CD14-positive monocyte (primary cell): ENCODE measurements around the gene TMEM248. TPM values are rescaled to one million over a fixed set of nuclear protein-coding genes. Genes with fewer than 3 reads are reported as not detected.
"Not testable (repeated sequence)": the region's sequence is repeated elsewhere in the genome, so short reads cannot be mapped to it uniquely, and the experiment has no call there.

ENCODE experiments used
- DNase-seq, 3 donors: peaks; one replicate each; pipeline ENCODE4 v3.0.0-alpha.2; 2011 to 2022
- H2AFZ ChIP-seq: 2 replicates; pipeline ENCODE4 v1.6.0; 2012; ENCODE audit warnings: mild to moderate bottlenecking, low read depth, low read length, inconsistent platforms; ENCODE audit not compliant: insufficient read depth, poor library complexity, severe bottlenecking
- H3K27ac ChIP-seq, 2 donors: 1 replicate in 1 of 2; 2 replicates in 1 of 2; pipeline ENCODE4 v1.5.1; 2012 to 2013; ENCODE audit warnings: low read length in 2 of 2, control low read depth in 1 of 2, inconsistent platforms in 1 of 2, low read depth in 1 of 2, mild to moderate bottlenecking in 1 of 2
- H3K27me3 ChIP-seq, 2 donors: one replicate each; pipeline versions ENCODE4 v1.6.0 to v1.6.1; 2011 to 2013; ENCODE audit warnings: low read length in 2 of 2; ENCODE audit not compliant: control insufficient read depth in 2 of 2, insufficient read depth in 2 of 2
- H3K36me3 ChIP-seq, 2 donors: replicated peaks in 1 of 2; 1 replicate in 1 of 2; 2 replicates in 1 of 2; pipeline versions ENCODE4 v1.5.1 to v1.6.1; 2012 to 2013; ENCODE audit warnings: low read length in 2 of 2, control low read depth in 1 of 2, inconsistent platforms in 1 of 2, mild to moderate bottlenecking in 1 of 2; ENCODE audit not compliant: insufficient read depth in 2 of 2, control insufficient read depth in 1 of 2
- H3K4me1 ChIP-seq, 2 donors: 1 replicate in 1 of 2; 2 replicates in 1 of 2; pipeline versions ENCODE4 v1.5.1 to v1.6.1; 2012 to 2013; ENCODE audit warnings: low read length in 2 of 2, control low read depth in 1 of 2, inconsistent platforms in 1 of 2, mild to moderate bottlenecking in 1 of 2, moderate library complexity in 1 of 2; ENCODE audit not compliant: insufficient read depth in 2 of 2, control insufficient read depth in 1 of 2
- H3K4me2 ChIP-seq: replicated peaks from 2 replicates; pipeline ENCODE3; 2012; ENCODE audit warnings: low read length, moderate library complexity, mild to moderate bottlenecking; ENCODE audit not compliant: poor library complexity, severe bottlenecking; ENCODE audit errors: extremely low read depth
- H3K4me3 ChIP-seq, 3 experiments: fragments of 200-600 bp in 1 of 3; sonication (generic) in 1 of 3; replicated peaks in 1 of 3; 1 replicate in 2 of 3; 2 replicates in 1 of 3; pipeline ENCODE4 v1.5.1; 2011 to 2013; ENCODE audit warnings: low read length in 3 of 3, mild to moderate bottlenecking in 3 of 3, control low read depth in 2 of 3, low read depth in 2 of 3, inconsistent platforms in 1 of 3, moderate library complexity in 1 of 3
- H3K79me2 ChIP-seq: 2 replicates; pipeline ENCODE4 v1.6.0; 2012; ENCODE audit warnings: mild to moderate bottlenecking, control low read depth, inconsistent platforms, low read length, moderate library complexity; ENCODE audit not compliant: insufficient read depth
- H3K9ac ChIP-seq: 2 replicates; pipeline ENCODE4 v1.6.0; 2017; ENCODE audit warnings: low read length, mild to moderate bottlenecking; ENCODE audit not compliant: insufficient read depth, poor library complexity, severe bottlenecking
- H3K9me3 ChIP-seq, 2 donors: replicated peaks in 1 of 2; 1 replicate in 1 of 2; 2 replicates in 1 of 2; pipeline versions ENCODE4 v1.5.1 to v1.6.1; 2012 to 2013; ENCODE audit warnings: low read length in 2 of 2, control low read depth in 1 of 2; ENCODE audit not compliant: control insufficient read depth in 1 of 2, insufficient read depth in 1 of 2
- H4K20me1 ChIP-seq: 2 replicates; pipeline ENCODE4 v1.6.0; 2012; ENCODE audit warnings: mild to moderate bottlenecking, low read length, control low read depth, moderate library complexity; ENCODE audit not compliant: insufficient read depth
- H3K27ac Mint-ChIP-seq, 7 donors: one replicate each; pipeline ENCODE4 v1.8.0; 2020; ENCODE audit warnings: mild to moderate bottlenecking in 7 of 7, mixed read lengths in 7 of 7, moderate library complexity in 6 of 7, inconsistent platforms in 2 of 7
- H3K27me3 Mint-ChIP-seq, 3 donors: one replicate each; pipeline ENCODE4 v1.8.0; 2021 to 2022; ENCODE audit warnings: low read depth in 3 of 3, mild to moderate bottlenecking in 3 of 3, mixed read lengths in 3 of 3, moderate library complexity in 3 of 3, inconsistent platforms in 1 of 3
- H3K36me3 Mint-ChIP-seq, 2 donors: one replicate each; pipeline ENCODE4 v1.8.0; 2020; ENCODE audit warnings: mixed read lengths in 2 of 2, inconsistent platforms in 1 of 2, mild to moderate bottlenecking in 1 of 2
- H3K4me1 Mint-ChIP-seq: one replicate; pipeline ENCODE4 v1.8.0; 2020; ENCODE audit warnings: mild to moderate bottlenecking, mixed read lengths
- H3K4me3 Mint-ChIP-seq, 2 donors: one replicate each; pipeline ENCODE4 v1.8.0; 2020; ENCODE audit warnings: mild to moderate bottlenecking in 2 of 2, mixed read lengths in 2 of 2, moderate library complexity in 1 of 2
- H3K9me3 Mint-ChIP-seq, 7 donors: one replicate each; pipeline ENCODE4 v1.8.0; 2020 to 2022; ENCODE audit warnings: mixed read lengths in 7 of 7, mild to moderate bottlenecking in 6 of 7, moderate library complexity in 6 of 7, inconsistent platforms in 2 of 7
- CTCF ChIP-seq: fragments of 200-600 bp; IDR thresholded peaks from one replicate; pipeline ENCODE4 v1.8.0; 2022; ENCODE audit warnings: antibody characterized with exemption, mild to moderate bottlenecking
- WGBS: methylation state at CpG from one replicate; pipeline ENCODE4 v1.1.5; 2013; ENCODE audit warnings: missing lambda C conversion rate; ENCODE audit not compliant: insufficient coverage; 5-methylcytosine and 5-hydroxymethylcytosine counted together
- intact Hi-C, 2 donors: fragments of 100-400 bp; cut with micrococcal nuclease; formaldehyde crosslinking; loops; one replicate each; pipeline versions ENCODE4 v1.15.0 to v1.15.1; 2023
- polyA plus RNA-seq, 3 donors: library from polyadenylated mRNA; depleted of rRNA in 1 of 3; unstranded in 2 of 3; stranded (reverse) in 1 of 3; fragments of 300-500 nt in 2 of 3; fragments of >200 nt in 1 of 3; fragmentation: Illumina TruSeq in 2 of 3; gene quantifications; 1 replicate in 2 of 3; 2 replicates in 1 of 3; pipeline ENCODE4 v1.2.3, GENCODE V29; 2012 to 2021

TMEM248 gene
- polyA plus RNA-seq, 3 donors = 67.5 to 82.3 (median 78.3) TPM

- intact Hi-C loops = no loop called here
Observed at GRCh38 chr7:66964411-66964810, 43.4 kb downstream of the TMEM248 start.

GRCh38 chr7:66967029-66967428, 46.0 kb downstream of the TMEM248 start:
- H3K27me3 Mint-ChIP-seq = peaks cover 0 to 6% (median 2%) of the 10 kb centered on the region in 3 donors
- no peaks in the 10 kb centered on the region for H3K4me1 ChIP-seq
- no peaks in the 10 kb centered on the region for H3K27me3 ChIP-seq
- no peaks in the 10 kb centered on the region for H3K4me1 Mint-ChIP-seq
- H4K20me1 ChIP-seq = no peaks in the 10 kb centered on the region
- H2AFZ ChIP-seq = no peak overlapping the region
- WGBS = 88% methylated on average over 4 of the region's 6 CpGs
- no peak for TF ChIP-seq CTCF
- no peak overlapping the region for H3K27ac ChIP-seq
- H3K9ac ChIP-seq = no peak overlapping the region
- H3K4me3 ChIP-seq = no peak overlapping the region
- no peak overlapping the region for H3K27ac Mint-ChIP-seq
- H3K4me3 Mint-ChIP-seq = no peak overlapping the region
- no peaks in the 10 kb centered on the region for H3K9me3 ChIP-seq
- H3K36me3 ChIP-seq = no peaks in the 10 kb centered on the region
- no peaks in the 10 kb centered on the region for H3K79me2 ChIP-seq
- DNase-seq = no peak
- intact Hi-C loops = no loop called here
- H3K9me3 Mint-ChIP-seq = peaks cover 0 to 12% (median 0%) of the 10 kb centered on the region in 7 donors
- H3K4me2 ChIP-seq = no peak overlapping the region
- H3K36me3 Mint-ChIP-seq = no peaks in the 10 kb centered on the region

More at GRCh38 chr7:66964411-66964810, 43.4 kb downstream of the TMEM248 start:
- no peak for DNase-seq
- no peak overlapping the region for H2AFZ ChIP-seq
- H3K27ac ChIP-seq = no peak overlapping the region
- H3K9me3 Mint-ChIP-seq = peaks cover 0 to 12% (median 0%) of the 10 kb centered on the region in 7 donors
- TF ChIP-seq CTCF = no peak
- no peak overlapping the region for H3K4me3 ChIP-seq
- H3K27me3 ChIP-seq = no peaks in the 10 kb centered on the region
- no peaks in the 10 kb centered on the region for H4K20me1 ChIP-seq
- no peaks in the 10 kb centered on the region for H3K4me1 Mint-ChIP-seq
- H3K27me3 Mint-ChIP-seq = peaks cover 0 to 5% (median 2%) of the 10 kb centered on the region in 3 donors
- no peaks in the 10 kb centered on the region for H3K9me3 ChIP-seq
- H3K36me3 ChIP-seq = peaks cover 5 to 10% of the 10 kb centered on the region in 2 donors
- no peak overlapping the region for H3K4me2 ChIP-seq
- H3K4me1 ChIP-seq = no peaks in the 10 kb centered on the region
- H3K27ac Mint-ChIP-seq = no peak overlapping the region
- no peak overlapping the region for H3K4me3 Mint-ChIP-seq
- no peaks in the 10 kb centered on the region for H3K79me2 ChIP-seq
- H3K36me3 Mint-ChIP-seq = peaks cover 11 to 16% of the 10 kb centered on the region in 2 donors
- no CpG with 5 or more reads among the region's 4 CpGs for WGBS
- H3K9ac ChIP-seq = no peak overlapping the region

- H3K27ac ChIP-seq, H3K9me3 ChIP-seq, H3K27me3 Mint-ChIP-seq, H3K4me3 ChIP-seq, H4K20me1 ChIP-seq, H3K36me3 Mint-ChIP-seq, intact Hi-C loops, DNase-seq, H3K27me3 ChIP-seq, H3K9ac ChIP-seq, H3K4me2 ChIP-seq, H3K27ac Mint-ChIP-seq, H3K36me3 ChIP-seq, H2AFZ ChIP-seq, H3K9me3 Mint-ChIP-seq, H3K4me3 Mint-ChIP-seq, H3K4me1 ChIP-seq, H3K79me2 ChIP-seq, H3K4me1 Mint-ChIP-seq: not testable (repeated sequence)
- whole genome bisulfite sequencing = 96% methylated on average over 3 of the region's 5 CpGs
Observed at GRCh38 chr7:66969001-66969400, 48.0 kb downstream of the TMEM248 start.
